ENCODE results near the gene TRAP1. TPM values are rescaled to one million over a fixed set of nuclear protein-coding genes. Genes with fewer than 3 reads are reported as not detected.

The TRAP1 gene
- total and polyA plus RNA-seq, 11 donors = 65.4 to 142 (median 110) TPM

GRCh38 chr16:3696425-3697218, 20.7 kb downstream of the TRAP1 start:
- DNase-seq (peak in 1 of 5 donors; percentile 11), ATAC-seq (peak in 2 of 4 donors; percentile 52 to 60)
- Histone ChIP-seq H3K27ac (peak overlapping the region in 1 of 12 donors; percentile 19), H3K4me3 (no peak overlapping the region), H3K9me3 (no peaks in the 10 kb centered on the region), H3K36me3 (no peaks in the 10 kb centered on the region), H3K27me3 (no peaks in the 10 kb centered on the region), H3K4me1 (peaks cover 0 to 11% (median 0%) of the 10 kb centered on the region in 12 donors)
- WGBS, 4 donors = 70 to 81% (median 80%) methylated on average over 13 of the region's 13 CpGs
- intact Hi-C loops (cut with DNase I) = no loop called here
- TF ChIP-seq, protein P1, sequence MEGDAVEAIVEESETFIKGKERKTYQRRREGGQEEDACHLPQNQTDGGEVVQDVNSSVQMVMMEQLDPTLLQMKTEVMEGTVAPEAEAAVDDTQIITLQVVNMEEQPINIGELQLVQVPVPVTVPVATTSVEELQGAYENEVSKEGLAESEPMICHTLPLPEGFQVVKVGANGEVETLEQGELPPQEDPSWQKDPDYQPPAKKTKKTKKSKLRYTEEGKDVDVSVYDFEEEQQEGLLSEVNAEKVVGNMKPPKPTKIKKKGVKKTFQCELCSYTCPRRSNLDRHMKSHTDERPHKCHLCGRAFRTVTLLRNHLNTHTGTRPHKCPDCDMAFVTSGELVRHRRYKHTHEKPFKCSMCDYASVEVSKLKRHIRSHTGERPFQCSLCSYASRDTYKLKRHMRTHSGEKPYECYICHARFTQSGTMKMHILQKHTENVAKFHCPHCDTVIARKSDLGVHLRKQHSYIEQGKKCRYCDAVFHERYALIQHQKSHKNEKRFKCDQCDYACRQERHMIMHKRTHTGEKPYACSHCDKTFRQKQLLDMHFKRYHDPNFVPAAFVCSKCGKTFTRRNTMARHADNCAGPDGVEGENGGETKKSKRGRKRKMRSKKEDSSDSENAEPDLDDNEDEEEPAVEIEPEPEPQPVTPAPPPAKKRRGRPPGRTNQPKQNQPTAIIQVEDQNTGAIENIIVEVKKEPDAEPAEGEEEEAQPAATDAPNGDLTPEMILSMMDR (IDR thresholded peaks at IDR 0.05) = no peak
- no peak for TF ChIP-seq POLR2A (IDR thresholded peaks at IDR 0.05)

GRCh38 chr16:3695610-3696369, 21.5 kb downstream of the TRAP1 start:
- H3K4me1 ChIP-seq = peaks cover 0 to 18% (median 6%) of the 10 kb centered on the region in 12 donors
- intact Hi-C loops (cut with DNase I) = no loop called here
- no peak overlapping the region for H3K27ac ChIP-seq
- TF ChIP-seq POLR2A (IDR thresholded peaks at IDR 0.05) = no peak
- TF ChIP-seq, protein P1 (IDR thresholded peaks at IDR 0.05) = no peak
- DNase-seq = peak in 1 of 5 donors; percentile 15
- peak in 2 of 4 donors; percentile 30 to 33 for ATAC-seq
- no peaks in the 10 kb centered on the region for H3K9me3 ChIP-seq
- no peaks in the 10 kb centered on the region for H3K36me3 ChIP-seq
- no peaks in the 10 kb centered on the region for H3K27me3 ChIP-seq
- no peak overlapping the region for H3K4me3 ChIP-seq
- WGBS, 4 donors = 82 to 90% (median 83%) methylated on average over 19 of the region's 19 CpGs

- DNase-seq (peak in 1 of 5 donors; percentile 9), ATAC-seq (no peak)
- Histone ChIP-seq H3K9me3 (no peaks in the 10 kb centered on the region), H3K4me3 (no peak overlapping the region), H3K36me3 (peaks cover 0 to 3% (median 0%) of the 10 kb centered on the region in 9 donors), H3K4me1 (peaks cover 0 to 30% (median 15%) of the 10 kb centered on the region in 12 donors), H3K27ac (no peak overlapping the region), H3K27me3 (no peaks in the 10 kb centered on the region)
- intact Hi-C loops (cut with DNase I) = loop anchor here in 3 of 10 donors (5.0 kb wide), 2 partner anchors 178 to 183 kb away; no protein-coding TSS in a partner anchor
- WGBS, 4 donors = 86 to 90% (median 88%) methylated on average over 9 of the region's 9 CpGs
- TF ChIP-seq POLR2A (IDR thresholded peaks at IDR 0.05) = no peak
- TF ChIP-seq, protein P1 (IDR thresholded peaks at IDR 0.05) = no peak
These were observed 23.3 kb downstream of the TRAP1 start for GRCh38 chr16:3694051-3694450.

GRCh38 chr16:3691761-3692160, 25.6 kb downstream of the TRAP1 start:
- 83 to 90% (median 87%) methylated on average over 11 to 12 of the region's 12 CpGs for WGBS, 4 donors
- Histone ChIP-seq H3K9me3 (no peaks in the 10 kb centered on the region), H3K4me1 (peaks cover 0 to 28% (median 15%) of the 10 kb centered on the region in 12 donors), H3K27me3 (no peaks in the 10 kb centered on the region), H3K4me3 (no peak overlapping the region), H3K27ac (peak overlapping the region in 2 of 12 donors; percentile 35 to 56), H3K36me3 (peaks cover 0 to 26% (median 14%) of the 10 kb centered on the region in 9 donors)
- no peak for TF ChIP-seq POLR2A (IDR thresholded peaks at IDR 0.05)
- TF ChIP-seq, protein P1 (IDR thresholded peaks at IDR 0.05) = no peak
- intact Hi-C loops (cut with DNase I) = loop anchor here in 4 of 10 donors (2.0 to 5.0 kb wide), 3 partner anchors 181 to 189 kb away; partner anchors contain the start of gene CREBBP (in 1 of the 4)
- peak in 1 of 5 donors; percentile 23 for DNase-seq
- peak in 1 of 4 donors; percentile 28 for ATAC-seq
